Spleen (tissue), 11 donors: ENCODE data around the gene C8A. TPM values are rescaled to one million over a fixed set of nuclear protein-coding genes. Genes with fewer than 3 reads are reported as not detected.

Source experiments
- DNase-seq: peaks from one replicate; pipeline ENCODE4 v3.0.0-alpha.2; 2020
- H3K27ac ChIP-seq, 8 donors: fragments of 200-600 bp; sonication (generic) in 7 of 8; 1 replicate in 4 of 8; 2 replicates in 4 of 8; pipeline versions ENCODE4 v1.5.0 to v1.8.0; 2016 to 2021; ENCODE audit warnings: inconsistent platforms in 4 of 8, mild to moderate bottlenecking in 4 of 8, moderate library complexity in 1 of 8
- H3K27me3 ChIP-seq, 7 donors: fragments of 200-600 bp; sonication (generic) in 6 of 7; replicated peaks in 1 of 7; 1 replicate in 4 of 7; 2 replicates in 3 of 7; pipeline versions ENCODE4 v1.5.0 to v1.8.0; 2016 to 2021; ENCODE audit warnings: inconsistent platforms in 3 of 7, mild to moderate bottlenecking in 1 of 7
- H3K36me3 ChIP-seq, 6 donors: fragments of 200-600 bp; sonication (generic) in 5 of 6; 1 replicate in 4 of 6; 2 replicates in 2 of 6; pipeline versions ENCODE4 v1.5.0 to v1.8.0; 2016 to 2021; ENCODE audit warnings: inconsistent platforms in 2 of 6
- H3K4me1 ChIP-seq, 6 donors: fragments of 200-600 bp; sonication (generic) in 5 of 6; 1 replicate in 3 of 6; 2 replicates in 3 of 6; pipeline versions ENCODE4 v1.5.0 to v1.8.0; 2016 to 2021; ENCODE audit warnings: inconsistent platforms in 3 of 6
- H3K4me3 ChIP-seq, 8 donors: fragments of 200-600 bp; sonication (generic) in 7 of 8; 1 replicate in 4 of 8; 2 replicates in 4 of 8; pipeline versions ENCODE4 v1.5.0 to v1.8.0; 2016 to 2021; ENCODE audit warnings: inconsistent platforms in 4 of 8, mild to moderate bottlenecking in 4 of 8, moderate library complexity in 2 of 8
- H3K9me3 ChIP-seq, 8 donors: fragments of 200-600 bp; sonication (generic) in 7 of 8; 1 replicate in 4 of 8; 2 replicates in 4 of 8; pipeline versions ENCODE4 v1.5.0 to v1.8.0; 2016 to 2021; ENCODE audit warnings: inconsistent platforms in 4 of 8
- CTCF ChIP-seq, 11 experiments: fragments of 200-600 bp in 7 of 11; fragments of 450-650 bp in 4 of 11; sonication (generic) in 4 of 11; IDR thresholded peaks in 8 of 11; conservative IDR thresholded peaks in 3 of 11; 1 replicate in 7 of 11; 2 replicates in 4 of 11; pipeline versions ENCODE4 v1.4.0 to v1.8.0; 2016 to 2021; ENCODE audit warnings: antibody characterized with exemption in 11 of 11, inconsistent platforms in 4 of 11, mild to moderate bottlenecking in 1 of 11
- POLR2A ChIP-seq, 3 donors: fragments of 450-650 bp; IDR thresholded peaks; one replicate each; pipeline ENCODE4 v1.5.1; 2017; ENCODE audit warnings: antibody characterized with exemption in 3 of 3, mild to moderate bottlenecking in 1 of 3
- POLR2AphosphoS5 ChIP-seq, 3 donors: sonication (generic); formaldehyde crosslinking; IDR thresholded peaks; one replicate each; pipeline ENCODE4 v1.5.1; 2017; ENCODE audit warnings: antibody characterized with exemption in 3 of 3
- WGBS, 5 donors: extraction: QIAGEN DNeasy Blood & Tissue Kit in 3 of 5; methylation state at CpG; one replicate each; pipeline versions ENCODE4 v1.1.5 to v1.1.7; 2013 to 2018; 5-methylcytosine and 5-hydroxymethylcytosine counted together
- intact Hi-C: fragments of 100-400 bp; cut with DNase I; formaldehyde crosslinking; loops from one replicate; pipeline ENCODE4 v1.15.0; 2023; ENCODE audit warnings: low total_unique reads
- polyA plus RNA-seq, 3 donors: library from polyadenylated mRNA; stranded (reverse); fragments of 200-250 nt; gene quantifications; one replicate each; pipeline ENCODE4 v1.2.1, GENCODE V29; 2013
- total RNA-seq, 7 donors: library from RNA; depleted of rRNA in 3 of 7; stranded (reverse); fragments of >200 nt in 3 of 7; fragmentation: NEBNext Ultra II Directional in 4 of 7; extraction: Animal tissue kit (Norgen Biotek cat#: 25700) in 4 of 7; gene quantifications; one replicate each; pipeline versions ENCODE4 v1.1.0 to v1.2.1, GENCODE V29; 2016 to 2021
- donor health status: healthy with polysubstance abuse.
- donor health status: DM: no; HTN: no; CAD: no; lungs with moderate emphysema.
- donor health status: DM: no; HTN: no; CAD: no.
- donor health status: Bipolar disorder and iron deficiency.
- donor health status: healthy.
- donor health status: DM: no; HTN: no; CAD: no.
- donor health status: DM: yes; HTN: yes; CAD: no.

The C8A gene
- total and polyA plus RNA-seq, 10 donors, result 0.03 TPM; not detected in 9

- intact Hi-C loops, result no loop called here
- WGBS, 5 donors, result 72 to 82% (median 80%) methylated on average over 3 of the region's 3 CpGs
- peaks cover 0 to 4% (median 0%) of the 10 kb centered on the region in 7 donors for H3K27me3 ChIP-seq
- TF ChIP-seq POLR2A (IDR thresholded peaks at IDR 0.05), result no peak
- no peak for TF ChIP-seq CTCF (IDR thresholded peaks at IDR 0.05 in 8 of 11, conservative IDR thresholded peaks at IDR 0.05 in 3 of 11)
- no peak for TF ChIP-seq POLR2AphosphoS5 (IDR thresholded peaks at IDR 0.05)
- no peaks in the 10 kb centered on the region for H3K4me1 ChIP-seq
- no peak overlapping the region for H3K4me3 ChIP-seq
- peaks cover 0 to 3% (median 0%) of the 10 kb centered on the region in 8 donors for H3K9me3 ChIP-seq
- no peak overlapping the region for H3K27ac ChIP-seq
- H3K36me3 ChIP-seq, result no peaks in the 10 kb centered on the region
- DNase-seq, result no peak
These were observed 77.1 kb downstream of the C8A start for GRCh38 chr1:56931686-56932085.

DNA sequence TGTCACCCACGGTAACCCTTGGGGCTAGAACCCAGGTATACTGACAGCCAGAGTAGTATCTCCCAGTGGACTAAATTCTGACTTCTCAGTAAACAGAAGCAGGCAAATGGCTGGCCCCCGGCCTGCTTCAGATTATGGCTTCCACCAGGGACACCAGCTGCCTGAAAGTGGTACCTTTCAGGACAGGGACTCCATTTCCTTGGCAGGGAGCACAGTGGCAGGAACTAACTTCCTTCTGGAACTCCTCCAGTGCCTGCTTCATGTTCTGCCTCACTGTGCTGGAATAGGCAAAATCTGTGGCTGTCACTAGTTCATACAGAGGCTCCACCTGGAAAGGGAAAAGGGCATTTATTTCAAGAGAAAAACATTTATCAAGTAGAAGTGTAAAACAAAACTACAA, 78.6 kb downstream of the C8A start:
- DNase-seq, result no peak
- WGBS, 5 donors, result 67 to 83% (median 75%) methylated on average over 1 to 2 of the region's 2 CpGs
- H3K36me3 ChIP-seq, result no peaks in the 10 kb centered on the region
- TF ChIP-seq POLR2A (IDR thresholded peaks at IDR 0.05) (no peak), CTCF (IDR thresholded peaks at IDR 0.05 in 8 of 11, conservative IDR thresholded peaks at IDR 0.05 in 3 of 11) (no peak), POLR2AphosphoS5 (IDR thresholded peaks at IDR 0.05) (no peak)
- peaks cover 0 to 3% (median 0%) of the 10 kb centered on the region in 8 donors for H3K9me3 ChIP-seq
- no peak overlapping the region for H3K4me3 ChIP-seq
- intact Hi-C loops, result no loop called here
- peaks cover 0 to 4% (median 0%) of the 10 kb centered on the region in 7 donors for H3K27me3 ChIP-seq
- no peaks in the 10 kb centered on the region for H3K4me1 ChIP-seq
- H3K27ac ChIP-seq, result no peak overlapping the region

- H3K27me3 ChIP-seq, result peaks cover 0 to 7% (median 0%) of the 10 kb centered on the region in 7 donors
- no peak for DNase-seq
- WGBS, 5 donors, result 66 to 87% (median 81%) methylated on average over 2 of the region's 2 CpGs
- H3K27ac ChIP-seq, result no peak overlapping the region
- H3K4me1 ChIP-seq, result no peaks in the 10 kb centered on the region
- TF ChIP-seq POLR2AphosphoS5 (IDR thresholded peaks at IDR 0.05) (no peak), CTCF (IDR thresholded peaks at IDR 0.05 in 8 of 11, conservative IDR thresholded peaks at IDR 0.05 in 3 of 11) (no peak)
- no peaks in the 10 kb centered on the region for H3K36me3 ChIP-seq
- H3K9me3 ChIP-seq, result peaks cover 0 to 3% (median 0%) of the 10 kb centered on the region in 8 donors
- H3K4me3 ChIP-seq, result no peak overlapping the region
- intact Hi-C loops, result no loop called here
These were observed 79.0 kb downstream of the C8A start for GRCh38 chr1:56933606-56934005.

DNA sequence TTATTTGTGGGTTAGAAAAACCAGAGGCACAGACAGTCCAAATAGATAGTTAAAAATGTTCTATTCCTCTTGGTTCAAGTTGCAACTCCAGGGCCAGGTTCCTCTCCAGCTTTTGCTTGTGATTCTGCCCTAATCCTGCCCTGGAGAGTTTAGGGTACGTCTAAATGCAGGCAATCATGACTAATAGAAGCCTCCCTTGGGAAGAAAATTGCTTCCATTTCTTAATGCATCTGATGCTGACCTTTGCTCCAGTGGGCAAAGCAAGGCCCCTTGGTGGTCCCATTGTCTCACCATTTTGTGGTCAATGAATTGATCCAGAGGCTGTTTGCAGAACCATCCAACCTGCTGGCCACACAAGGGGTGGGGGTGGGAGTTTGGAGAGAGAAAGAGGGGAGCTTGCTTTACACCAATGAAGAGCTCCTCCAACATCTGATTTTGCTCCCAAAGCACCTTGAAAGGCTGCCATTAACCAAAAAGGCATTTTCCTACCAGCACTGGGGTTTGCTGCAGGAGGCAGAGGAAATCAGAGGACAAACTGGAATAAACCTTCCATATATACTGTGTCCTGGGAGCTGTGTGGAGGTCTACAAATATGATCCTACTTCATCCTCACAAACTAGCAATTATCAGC, 79.9 kb downstream of the C8A start:
- H3K36me3 ChIP-seq, result no peaks in the 10 kb centered on the region
- peaks cover 0 to 1% (median 0%) of the 10 kb centered on the region in 8 donors for H3K9me3 ChIP-seq
- no peaks in the 10 kb centered on the region for H3K4me1 ChIP-seq
- H3K27ac ChIP-seq, result no peak overlapping the region
- no peak for DNase-seq
- WGBS, 5 donors, result 14 to 46% (median 27%) methylated on average over 1 of the region's 1 CpG
- no peak for TF ChIP-seq POLR2A (IDR thresholded peaks at IDR 0.05)
- no peak for TF ChIP-seq CTCF (IDR thresholded peaks at IDR 0.05 in 8 of 11, conservative IDR thresholded peaks at IDR 0.05 in 3 of 11)
- TF ChIP-seq POLR2AphosphoS5 (IDR thresholded peaks at IDR 0.05), result no peak
- no peak overlapping the region for H3K4me3 ChIP-seq
- H3K27me3 ChIP-seq, result peaks cover 0 to 12% (median 0%) of the 10 kb centered on the region in 7 donors
- intact Hi-C loops, result no loop called here
